LNCAP (cell line): ENCODE results near the gene ERC1.

Source experiments
- CTCF ChIP-seq: fragments of 450-650 bp; IDR thresholded peaks from 2 replicates; pipeline ENCODE4 v1.5.1; 2017; ENCODE audit warnings: mild to moderate bottlenecking

The ERC1 gene

DNA sequence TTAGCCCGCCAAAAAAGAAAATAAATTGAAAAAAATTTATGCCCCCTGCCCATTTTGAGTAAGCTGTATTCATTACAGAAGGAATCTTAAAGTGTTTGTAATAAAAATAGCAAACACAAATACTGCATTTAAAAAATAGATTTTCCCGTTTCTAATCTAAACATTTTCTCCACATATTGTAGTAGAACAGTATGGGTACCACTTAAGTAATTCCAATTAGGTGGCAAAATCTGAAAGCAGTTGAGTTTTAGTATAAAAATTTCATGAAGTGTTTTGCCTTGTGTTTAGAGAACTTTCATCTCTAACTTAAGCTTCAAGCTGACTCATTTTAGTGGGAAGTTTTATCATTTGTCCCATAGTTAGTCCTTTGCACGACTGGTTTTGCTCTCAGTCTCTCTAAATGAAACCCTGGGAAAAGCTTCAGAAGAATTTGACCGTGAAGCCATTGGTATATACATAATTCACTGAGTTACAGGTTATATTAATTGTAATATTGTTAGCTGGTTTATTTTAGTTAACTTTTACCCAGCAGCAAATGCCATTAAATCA lies 214.6 kb downstream of the ERC1 start:
- no peak for TF ChIP-seq CTCF

DNA sequence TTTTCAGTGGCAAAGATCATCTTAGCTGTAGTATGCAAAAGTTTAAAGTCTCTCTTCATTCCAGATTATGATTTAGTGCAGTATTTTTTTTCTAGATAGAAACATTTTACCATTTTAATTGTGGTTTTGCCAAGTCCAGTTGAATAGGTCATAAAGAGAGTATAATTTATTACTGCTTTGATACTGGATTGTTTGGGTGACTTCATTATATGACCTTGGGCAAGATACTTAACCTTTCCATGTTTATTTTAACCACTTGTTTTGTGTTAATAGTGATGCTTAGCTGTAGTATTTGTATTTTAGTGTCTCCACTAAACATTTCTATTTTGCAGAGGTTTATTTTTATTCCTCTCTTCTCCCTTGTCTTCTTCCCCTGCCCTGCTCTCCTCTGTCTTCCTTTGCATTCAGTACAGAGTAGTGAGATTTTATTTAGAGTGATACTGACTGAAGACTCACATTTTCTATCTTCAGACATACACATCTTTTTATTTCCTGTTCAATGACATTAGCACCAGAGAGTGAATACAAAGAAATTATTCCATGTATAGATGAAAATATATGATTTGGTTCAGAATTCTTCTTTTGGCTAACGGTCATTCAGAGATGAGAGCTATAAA lies 215.2 kb downstream of the ERC1 start:
- no peak for TF ChIP-seq CTCF

- no peak for TF ChIP-seq CTCF
Measured at GRCh38 chr12:1207276-1207675, 216.3 kb downstream of the ERC1 start.

GRCh38 chr12:1212526-1212925 lies 221.5 kb downstream of the ERC1 start:
- no peak for TF ChIP-seq CTCF

DNA sequence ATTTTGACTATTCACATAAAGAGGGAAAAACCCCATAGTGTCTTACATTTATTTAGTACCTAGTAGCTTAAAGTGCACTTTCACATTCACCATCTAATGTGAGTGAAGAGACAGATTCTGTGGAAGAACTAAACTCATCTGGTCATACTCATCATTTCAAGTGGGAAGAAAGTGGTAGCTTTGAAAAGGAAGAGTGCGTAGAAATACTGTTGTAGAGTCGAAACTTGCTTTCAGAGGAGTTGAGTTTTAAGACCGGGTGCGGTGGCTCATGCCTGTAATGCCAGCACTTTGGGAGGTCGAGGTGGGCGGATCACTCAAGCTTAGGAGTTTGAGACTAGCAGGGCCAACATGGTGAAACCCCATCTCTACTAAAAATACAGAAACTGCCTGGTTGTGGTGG lies 222.2 kb downstream of the ERC1 start:
- TF ChIP-seq CTCF = no peak

DNA sequence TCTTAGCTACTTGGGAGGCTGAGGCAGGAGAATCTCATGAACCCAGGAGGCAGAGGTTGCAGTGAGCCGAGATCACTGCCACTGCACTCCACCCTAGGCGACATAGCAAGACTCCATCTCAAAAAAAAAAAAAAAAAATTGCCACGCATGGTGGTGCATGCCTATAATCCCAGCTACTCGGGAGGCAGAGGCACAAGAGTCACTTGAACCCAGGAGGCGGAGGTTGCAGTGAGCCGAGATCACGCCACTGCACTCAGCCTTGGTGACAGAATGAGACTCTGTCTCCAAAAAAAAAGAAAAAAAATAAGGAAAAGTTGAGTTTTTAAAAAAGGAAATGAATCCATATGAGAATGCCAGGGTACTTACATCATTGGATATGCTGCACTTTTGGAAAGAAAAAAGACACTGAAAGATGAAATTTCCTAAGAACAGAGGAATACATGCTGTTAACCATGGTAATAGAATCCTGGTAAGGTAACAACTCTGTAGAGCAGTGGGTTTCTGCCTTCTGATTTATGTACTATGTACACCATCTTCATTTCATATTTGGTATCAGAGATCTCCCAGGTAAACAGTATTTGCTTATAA lies 222.7 kb downstream of the ERC1 start:
- no peak for TF ChIP-seq CTCF

- no peak for TF ChIP-seq CTCF
Measured at GRCh38 chr12:1216560-1216959, 225.5 kb downstream of the ERC1 start.
